ENCODE measurements around the gene TAF11L2.
"Not testable (repeated sequence)": the region's sequence is repeated elsewhere in the genome, so short reads cannot be mapped to it uniquely, and the experiment has no call there.

Gene TAF11L2

GRCh38 chr5:17521501-17521900, 23.5 kb downstream of the TAF11L2 start, which contains the start of gene TAF11L4:
Gene TAF11L4, plus strand, starts transcription at chr5:17521801.
- not testable (repeated sequence) for H3K4me3 ChIP-seq, H3K27ac ChIP-seq

GRCh38 chr5:17524935-17525334, 26.9 kb downstream of the TAF11L2 start, which contains the start of gene TAF11L5:
Gene TAF11L5, plus strand, starts transcription at chr5:17525235.
- H3K4me3 ChIP-seq, H3K27ac ChIP-seq: not testable (repeated sequence)

GRCh38 chr5:17526504-17526903, 28.5 kb downstream of the TAF11L2 start:
- H3K27ac ChIP-seq: not testable (repeated sequence)

GRCh38 chr5:17528369-17528768, 30.3 kb downstream of the TAF11L2 start, which contains the start of gene TAF11L6:
Gene TAF11L6, plus strand, starts transcription at chr5:17528669.
- not testable (repeated sequence) for H3K27ac ChIP-seq

More at GRCh38 chr5:17526504-17526903, 28.5 kb downstream of the TAF11L2 start:
- not testable (repeated sequence) for H3K4me3 ChIP-seq

More at GRCh38 chr5:17528369-17528768, 30.3 kb downstream of the TAF11L2 start, which contains the start of gene TAF11L6:
- not testable (repeated sequence) for H3K4me3 ChIP-seq

All from skin epidermis (tissue), 12 donors.